Measurements from ENCODE around the gene FBXW5. TPM values are rescaled to one million over a fixed set of nuclear protein-coding genes. Genes with fewer than 3 reads are reported as not detected.

FBXW5 gene
- total RNA-seq, 1 experiment from 2014 or later: 72.6 TPM

GRCh38 chr9:136991993-136992818 lies 47.7 kb upstream of the FBXW5 start, which contains the start of gene PAXX:
Gene PAXX (plus strand): TSS chr9:136992422. CDS start chr9:136992444, 22 bp downstream.
- intact Hi-C loops (cut with micrococcal nuclease; ENCODE audit: unreplicated experiment): no loop called here
- peak; percentile 87 for ATAC-seq
- CTCF ChIA-PET: interaction anchor here (0.6 kb wide), 1 partner anchor 44 kb away, joined by 4 read pairs; no protein-coding TSS in a partner anchor

GRCh38 chr9:136990242-136990911 lies 45.8 kb upstream of the FBXW5 start:
- CTCF ChIA-PET: no interaction called here
- no peak for ATAC-seq

More at GRCh38 chr9:136991993-136992818, 47.7 kb upstream of the FBXW5 start, which contains the start of gene PAXX:
- H3K36me3 ChIP-seq (ENCODE audit: control insufficient read depth, insufficient read depth, low read length): no peaks in the 10 kb centered on the region; the same call in 1 of the 2 replicates
- H3K27me3 ChIP-seq (ENCODE audit: control insufficient read depth, insufficient read depth, low read length): no peaks in the 10 kb centered on the region
- H3K4me3 ChIP-seq (ENCODE audit: low read depth in 2 of 2, low read length in 2 of 2): peak within 1 kb of the TSS; percentile 68 to 78
- no TSS peak for BruUV-seq (replicated peaks)
- peaks cover 17% of the 10 kb centered on the region for H3K4me1 ChIP-seq (ENCODE audit: control insufficient read depth, insufficient read depth, low read length)
- H3K9me3 ChIP-seq (ENCODE audit: control insufficient read depth, insufficient read depth, low read depth, low read length): no peaks in the 10 kb centered on the region
- DNase-seq (ENCODE audit: low read depth, low spot score): no peak
- no peak for TF ChIP-seq TCF7L2 (IDR thresholded peaks at IDR 0.05; ENCODE audit: low read depth, low read length)
- TF ChIP-seq SIN3A (IDR thresholded peaks at IDR 0.05; ENCODE audit: borderline replicate concordance, insufficient read depth, low read depth, low read length): peak; percentile 55; the same call in 1 of the 2 replicates
- in situ Hi-C loops (cut with HindIII; ENCODE audit: low pct_unique_long_range_greater_than_20kb, low sequenced_read_pairs): no loop called here
- POLR2A ChIA-PET: interaction anchor here (0.6 kb wide), 2 partner anchors 92 to 158 kb away, joined by 7 to 13 read pairs; no protein-coding TSS in a partner anchor
- H3K27ac ChIP-seq (ENCODE audit: low read length): peak within 1 kb of the TSS; percentile 77

More at GRCh38 chr9:136990242-136990911, 45.8 kb upstream of the FBXW5 start:
- Histone ChIP-seq H3K4me3 (ENCODE audit: low read depth in 2 of 2, low read length in 2 of 2) (no peak overlapping the region), H3K9me3 (ENCODE audit: control insufficient read depth, insufficient read depth, low read depth, low read length) (no peaks in the 10 kb centered on the region), H3K4me1 (ENCODE audit: control insufficient read depth, insufficient read depth, low read length) (peaks cover 7% of the 10 kb centered on the region; the same call in 1 of the 2 replicates), H3K27ac (ENCODE audit: low read length) (peak overlapping the region; percentile 77), H3K27me3 (ENCODE audit: control insufficient read depth, insufficient read depth, low read length) (no peaks in the 10 kb centered on the region), H3K36me3 (ENCODE audit: control insufficient read depth, insufficient read depth, low read length) (no peaks in the 10 kb centered on the region; the same call in 1 of the 2 replicates)
- intact Hi-C loops (cut with micrococcal nuclease; ENCODE audit: unreplicated experiment): no loop called here
- BruUV-seq (replicated peaks): no TSS peak
- POLR2A ChIA-PET: no interaction called here
- DNase-seq (ENCODE audit: low read depth, low spot score): no peak
- in situ Hi-C loops (cut with HindIII; ENCODE audit: low pct_unique_long_range_greater_than_20kb, low sequenced_read_pairs): no loop called here
- TF ChIP-seq TCF7L2 (IDR thresholded peaks at IDR 0.05; ENCODE audit: low read depth, low read length) (no peak), POLR2AphosphoS5 (IDR thresholded peaks at IDR 0.05; ENCODE audit: low read depth, low read length) (no peak), CTCF (IDR thresholded peaks at IDR 0.05) (no peak), SIN3A (IDR thresholded peaks at IDR 0.05; ENCODE audit: borderline replicate concordance, insufficient read depth, low read depth, low read length) (no peak)
- TF ChIP-seq, protein P1, sequence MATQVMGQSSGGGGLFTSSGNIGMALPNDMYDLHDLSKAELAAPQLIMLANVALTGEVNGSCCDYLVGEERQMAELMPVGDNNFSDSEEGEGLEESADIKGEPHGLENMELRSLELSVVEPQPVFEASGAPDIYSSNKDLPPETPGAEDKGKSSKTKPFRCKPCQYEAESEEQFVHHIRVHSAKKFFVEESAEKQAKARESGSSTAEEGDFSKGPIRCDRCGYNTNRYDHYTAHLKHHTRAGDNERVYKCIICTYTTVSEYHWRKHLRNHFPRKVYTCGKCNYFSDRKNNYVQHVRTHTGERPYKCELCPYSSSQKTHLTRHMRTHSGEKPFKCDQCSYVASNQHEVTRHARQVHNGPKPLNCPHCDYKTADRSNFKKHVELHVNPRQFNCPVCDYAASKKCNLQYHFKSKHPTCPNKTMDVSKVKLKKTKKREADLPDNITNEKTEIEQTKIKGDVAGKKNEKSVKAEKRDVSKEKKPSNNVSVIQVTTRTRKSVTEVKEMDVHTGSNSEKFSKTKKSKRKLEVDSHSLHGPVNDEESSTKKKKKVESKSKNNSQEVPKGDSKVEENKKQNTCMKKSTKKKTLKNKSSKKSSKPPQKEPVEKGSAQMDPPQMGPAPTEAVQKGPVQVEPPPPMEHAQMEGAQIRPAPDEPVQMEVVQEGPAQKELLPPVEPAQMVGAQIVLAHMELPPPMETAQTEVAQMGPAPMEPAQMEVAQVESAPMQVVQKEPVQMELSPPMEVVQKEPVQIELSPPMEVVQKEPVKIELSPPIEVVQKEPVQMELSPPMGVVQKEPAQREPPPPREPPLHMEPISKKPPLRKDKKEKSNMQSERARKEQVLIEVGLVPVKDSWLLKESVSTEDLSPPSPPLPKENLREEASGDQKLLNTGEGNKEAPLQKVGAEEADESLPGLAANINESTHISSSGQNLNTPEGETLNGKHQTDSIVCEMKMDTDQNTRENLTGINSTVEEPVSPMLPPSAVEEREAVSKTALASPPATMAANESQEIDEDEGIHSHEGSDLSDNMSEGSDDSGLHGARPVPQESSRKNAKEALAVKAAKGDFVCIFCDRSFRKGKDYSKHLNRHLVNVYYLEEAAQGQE (IDR thresholded peaks at IDR 0.05; ENCODE audit: insufficient read depth in 1 of 2, low read depth in 2 of 2, low read length in 1 of 2): no peak
